HFFc6 (cell line): ENCODE data around the gene TBX15. TPM values are rescaled to one million over a fixed set of nuclear protein-coding genes. Genes with fewer than 3 reads are reported as not detected.

Experiments used
- DNase-seq: peaks from one replicate; pipeline ENCODE4 v3.0.0-alpha.2; 2018
- H3K27ac Mint-ChIP-seq: 2 replicates; pipeline ENCODE4 v1.8.0; 2020; ENCODE audit warnings: mild to moderate bottlenecking, mixed read lengths
- H3K27me3 Mint-ChIP-seq: 2 replicates; pipeline ENCODE4 v1.8.0; 2021; ENCODE audit warnings: mild to moderate bottlenecking, moderate library complexity, mixed read lengths; ENCODE audit not compliant: insufficient read depth
- H3K36me3 Mint-ChIP-seq: 2 replicates; pipeline ENCODE4 v1.8.0; 2021; ENCODE audit warnings: low read depth, mixed read lengths
- H3K4me1 Mint-ChIP-seq: 2 replicates; pipeline ENCODE4 v1.8.0; 2020; ENCODE audit warnings: low read depth, mixed read lengths
- H3K4me3 Mint-ChIP-seq: 2 replicates; pipeline ENCODE4 v1.8.0; 2020; ENCODE audit warnings: mild to moderate bottlenecking, moderate library complexity, mixed read lengths
- H3K9me3 Mint-ChIP-seq: 2 replicates; pipeline ENCODE4 v1.8.0; 2020; ENCODE audit warnings: mild to moderate bottlenecking, mixed read lengths
- total RNA-seq, 6 experiments: library from RNA; stranded (reverse); fragmentation: NEBNext Ultra II Directional; extraction: Animal tissue kit (Norgen Biotek cat#: 25700); gene quantifications; 2 replicates in 1 of 6; 3 replicates in 5 of 6; pipeline ENCODE4 v1.2.3, GENCODE V29; 2021
- TF ChIP-seq, protein P1 (sequence below): fragments of 200-600 bp; sonication (generic); IDR thresholded peaks from 2 replicates; pipeline ENCODE4 v1.5.0; 2021; ENCODE audit warnings: antibody characterized with exemption, mild to moderate bottlenecking

The TBX15 gene
- total RNA-seq, 6 experiments from 2014 or later = 5.3 to 12.2 (median 10.0) TPM

DNA sequence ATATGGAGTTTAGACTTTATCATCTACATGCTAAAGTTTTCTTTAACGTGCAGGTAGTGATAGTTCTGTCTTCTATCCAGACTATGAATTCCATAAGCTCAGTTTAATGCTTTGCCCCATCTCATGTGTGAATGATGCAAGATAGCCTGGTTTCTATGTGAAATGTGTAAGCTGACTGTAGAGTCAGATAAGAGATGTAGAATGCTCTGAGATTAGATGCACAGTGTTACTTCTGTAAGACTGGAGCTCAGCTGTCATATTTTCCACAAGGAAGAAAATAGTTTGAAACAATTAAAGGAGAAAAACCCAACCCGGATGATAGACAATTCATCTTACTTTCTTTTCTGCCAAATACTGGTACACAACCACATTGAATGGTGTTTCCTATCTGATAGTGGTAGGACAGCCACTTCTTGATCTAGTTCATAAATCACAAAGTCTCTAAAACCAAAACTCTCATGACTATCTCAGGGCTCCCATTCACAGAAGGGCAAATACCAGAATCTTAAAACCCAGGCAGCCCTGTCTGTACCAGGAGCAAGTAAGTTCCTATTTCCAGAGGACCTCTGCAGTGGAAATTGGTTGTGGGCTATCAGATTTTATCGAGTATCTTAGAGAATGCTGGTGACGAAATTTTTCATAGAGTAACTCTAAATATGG, 50.6 kb downstream of the TBX15 start:
- no peak overlapping the region for H3K4me3 Mint-ChIP-seq
- TF ChIP-seq, protein P1, sequence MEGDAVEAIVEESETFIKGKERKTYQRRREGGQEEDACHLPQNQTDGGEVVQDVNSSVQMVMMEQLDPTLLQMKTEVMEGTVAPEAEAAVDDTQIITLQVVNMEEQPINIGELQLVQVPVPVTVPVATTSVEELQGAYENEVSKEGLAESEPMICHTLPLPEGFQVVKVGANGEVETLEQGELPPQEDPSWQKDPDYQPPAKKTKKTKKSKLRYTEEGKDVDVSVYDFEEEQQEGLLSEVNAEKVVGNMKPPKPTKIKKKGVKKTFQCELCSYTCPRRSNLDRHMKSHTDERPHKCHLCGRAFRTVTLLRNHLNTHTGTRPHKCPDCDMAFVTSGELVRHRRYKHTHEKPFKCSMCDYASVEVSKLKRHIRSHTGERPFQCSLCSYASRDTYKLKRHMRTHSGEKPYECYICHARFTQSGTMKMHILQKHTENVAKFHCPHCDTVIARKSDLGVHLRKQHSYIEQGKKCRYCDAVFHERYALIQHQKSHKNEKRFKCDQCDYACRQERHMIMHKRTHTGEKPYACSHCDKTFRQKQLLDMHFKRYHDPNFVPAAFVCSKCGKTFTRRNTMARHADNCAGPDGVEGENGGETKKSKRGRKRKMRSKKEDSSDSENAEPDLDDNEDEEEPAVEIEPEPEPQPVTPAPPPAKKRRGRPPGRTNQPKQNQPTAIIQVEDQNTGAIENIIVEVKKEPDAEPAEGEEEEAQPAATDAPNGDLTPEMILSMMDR = no peak

DNA sequence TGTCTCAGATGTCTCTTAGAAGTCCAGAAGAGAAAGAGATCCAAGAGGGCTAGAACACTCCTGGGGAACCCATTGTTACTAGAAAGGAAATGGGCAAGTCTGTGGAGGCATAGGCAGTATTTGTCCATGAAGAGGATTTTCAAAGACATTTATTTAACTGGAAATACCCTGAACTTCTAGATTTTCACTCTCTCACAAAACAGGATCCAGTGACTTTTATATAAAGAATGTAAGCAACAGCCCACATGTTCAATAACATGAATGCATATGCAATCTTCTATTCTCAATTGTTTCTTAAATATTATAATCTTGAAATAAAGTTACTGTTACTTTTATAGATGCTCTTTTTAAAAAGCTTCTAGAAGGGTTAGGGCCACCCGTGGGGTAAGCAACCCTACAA, 53.4 kb downstream of the TBX15 start:
- Mint-ChIP-seq H3K36me3 (0 out of 2 replicates have a peak, but pooled peaks cover 5% of the 10 kb centered on the region), H3K4me1 (peaks cover 11% of the 10 kb centered on the region; the same call in 1 of the 2 replicates), H3K4me3 (no peak overlapping the region), H3K9me3 (no peaks in the 10 kb centered on the region), H3K27me3 (no peaks in the 10 kb centered on the region), H3K27ac (no peak overlapping the region)
- TF ChIP-seq, protein P1 = no peak
- no peak for DNase-seq

More for the DNA sequence above, 50.6 kb downstream of the TBX15 start:
- Mint-ChIP-seq H3K27me3 (no peaks in the 10 kb centered on the region), H3K36me3 (peaks cover 5% of the 10 kb centered on the region; the same call in 1 of the 2 replicates), H3K27ac (no peak overlapping the region), H3K4me1 (peaks cover 11% of the 10 kb centered on the region; the same call in 1 of the 2 replicates), H3K9me3 (no peaks in the 10 kb centered on the region)
- no peak for DNase-seq

DNA sequence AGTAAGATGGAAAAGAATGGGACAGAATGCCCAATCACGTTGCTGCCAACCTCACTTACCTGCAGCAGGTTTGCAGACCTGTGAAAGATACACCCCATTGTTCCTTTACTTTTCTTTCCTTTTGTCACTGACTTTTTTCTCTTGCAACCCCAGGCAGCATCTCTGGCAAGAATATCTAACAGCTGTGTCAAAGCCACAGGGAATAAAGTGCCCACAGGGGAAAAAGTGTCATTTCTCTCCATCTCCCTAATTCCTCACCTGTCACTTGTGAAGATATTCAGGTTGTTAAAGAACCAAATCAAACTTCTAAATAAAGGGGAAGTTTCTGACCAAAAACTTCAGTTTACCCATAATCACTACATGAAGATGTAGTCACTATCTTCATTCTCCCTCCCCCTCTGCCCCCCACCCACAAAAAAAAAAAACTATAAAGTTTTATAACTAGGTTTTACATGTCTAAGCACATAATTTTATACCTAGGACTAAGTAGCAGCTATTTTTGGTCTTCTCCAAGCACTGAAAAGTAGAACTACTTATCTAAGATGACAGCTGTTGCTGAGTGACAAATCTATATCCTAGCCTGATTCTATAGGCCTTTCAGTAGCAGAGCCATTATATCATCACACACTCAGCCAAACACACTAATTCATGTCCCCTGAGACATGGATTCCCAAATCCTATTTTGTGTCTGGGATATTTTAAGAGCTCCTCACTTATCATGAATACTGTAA, 54.9 kb downstream of the TBX15 start:
- Mint-ChIP-seq H3K4me1 (peaks cover 11% of the 10 kb centered on the region; the same call in 1 of the 2 replicates), H3K36me3 (0 out of 2 replicates have a peak, but pooled peaks cover 9% of the 10 kb centered on the region), H3K27me3 (no peaks in the 10 kb centered on the region), H3K9me3 (no peaks in the 10 kb centered on the region), H3K4me3 (no peak overlapping the region), H3K27ac (no peak overlapping the region)
- TF ChIP-seq, protein P1 = no peak
- DNase-seq = no peak

DNA sequence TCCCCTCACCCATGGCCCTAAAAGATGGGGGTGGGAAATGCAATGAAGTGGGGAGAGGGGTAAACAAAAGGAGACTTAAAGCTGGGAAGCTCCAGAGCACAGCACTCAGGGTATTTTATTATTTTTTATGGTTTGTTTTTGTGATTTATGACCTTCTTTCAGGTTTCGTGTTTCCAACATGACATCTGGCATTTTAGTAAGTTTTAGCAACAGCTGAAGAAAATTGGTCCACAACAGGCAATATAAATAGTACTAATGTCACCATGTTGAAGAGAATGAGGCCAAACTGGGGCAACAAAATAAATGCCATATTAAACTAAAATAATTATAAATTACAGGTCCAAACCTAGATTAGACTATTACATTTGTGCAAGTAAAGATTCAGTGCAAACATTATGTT, 56.3 kb downstream of the TBX15 start:
- Mint-ChIP-seq H3K9me3 (no peaks in the 10 kb centered on the region), H3K4me1 (peaks cover 11% of the 10 kb centered on the region; the same call in 1 of the 2 replicates), H3K27ac (no peak overlapping the region), H3K4me3 (no peak overlapping the region), H3K36me3 (0 out of 2 replicates have a peak, but pooled peaks cover 9% of the 10 kb centered on the region), H3K27me3 (no peaks in the 10 kb centered on the region)
- TF ChIP-seq, protein P1 = no peak
- no peak for DNase-seq

DNA sequence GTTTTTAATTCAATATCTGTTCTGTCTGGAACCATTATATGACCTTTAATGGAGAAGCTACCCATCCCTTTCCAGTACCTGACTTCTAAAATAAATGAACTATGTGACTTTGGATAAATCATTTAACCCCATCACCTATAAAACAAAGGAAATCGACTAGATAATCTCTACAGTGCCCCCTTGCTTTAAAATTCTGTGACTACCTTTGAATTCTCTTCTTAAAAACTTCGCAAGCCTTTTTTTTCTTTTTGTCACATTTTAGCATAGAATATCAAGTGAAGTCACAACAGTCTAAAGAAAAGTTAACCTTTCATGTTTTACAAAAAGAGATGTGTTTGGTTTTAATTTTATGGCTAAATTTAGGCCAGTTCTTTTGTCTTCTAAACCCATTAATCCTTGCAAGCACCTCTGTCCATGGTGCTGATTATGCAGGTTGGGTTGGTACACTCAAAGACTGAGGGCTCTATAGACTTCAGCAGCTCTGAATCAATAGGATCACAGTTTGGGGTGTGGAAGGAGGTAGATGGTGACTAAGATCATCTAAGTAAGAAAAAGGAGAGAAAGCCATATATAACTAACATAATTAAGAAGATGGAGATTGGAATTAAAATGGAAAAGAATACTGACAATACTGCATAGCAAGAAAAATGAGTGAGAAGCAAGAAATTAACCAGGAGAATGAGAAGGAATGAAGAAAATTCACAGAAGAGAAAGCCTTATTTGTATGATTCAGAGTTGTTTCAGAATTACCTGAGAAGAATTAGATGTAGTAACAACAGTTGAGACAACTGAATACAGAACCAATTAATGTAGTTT, 59.2 kb downstream of the TBX15 start:
- no peak for DNase-seq
- Mint-ChIP-seq H3K4me1 (no peaks in the 10 kb centered on the region; the same call in 1 of the 2 replicates), H3K4me3 (no peak overlapping the region), H3K36me3 (peaks cover 21% of the 10 kb centered on the region; the same call in 1 of the 2 replicates), H3K27ac (no peak overlapping the region), H3K9me3 (no peaks in the 10 kb centered on the region), H3K27me3 (no peaks in the 10 kb centered on the region)
- TF ChIP-seq, protein P1 = peak; percentile 8; the same call in 1 of the 2 replicates
